GM21528 (cell line): ENCODE results near the gene RC3H2.
"Not testable (repeated sequence)": the region's sequence is repeated elsewhere in the genome, so short reads cannot be mapped to it uniquely, and the experiment has no call there.

Experiments used
- ATAC-seq: cut with Tn5 transposase; IDR thresholded peaks from one replicate; pipeline ENCODE4 v1.9.1; 2021; ENCODE audit warnings: mild to moderate bottlenecking, moderate library complexity; ENCODE audit not compliant: unreplicated experiment, low FRiP score

Gene RC3H2

DNA sequence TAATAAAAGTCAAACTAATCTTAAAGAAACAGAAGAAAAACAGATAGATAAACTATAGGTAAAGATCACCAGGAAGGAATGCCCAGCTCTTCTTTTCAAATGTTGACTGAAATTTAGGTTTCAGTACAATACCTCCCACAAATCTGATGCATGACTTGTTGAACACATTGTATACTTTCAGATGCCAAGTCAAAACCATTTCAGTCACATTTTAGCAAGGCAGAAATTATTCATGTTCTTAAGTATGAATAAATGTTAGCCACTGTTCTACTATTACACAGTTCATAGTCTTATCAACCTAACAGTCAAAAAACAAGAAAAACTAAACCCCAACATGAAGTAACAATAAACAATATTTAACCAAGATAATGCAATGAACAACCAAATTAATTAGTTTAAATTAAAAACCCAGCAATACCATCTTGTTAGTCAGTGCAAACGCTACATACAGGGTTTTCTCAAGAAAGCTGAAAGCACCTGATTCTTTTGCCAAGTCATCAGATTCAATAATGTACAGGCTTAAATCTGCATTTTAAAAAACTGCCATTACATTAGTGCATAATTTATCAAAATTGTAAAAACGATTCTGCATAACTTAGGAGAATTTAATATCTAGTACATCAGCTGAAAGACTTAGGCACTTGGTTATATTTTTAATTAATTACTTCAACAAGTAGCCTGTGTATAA, 56.8 kb downstream of the RC3H2 start:
- no peak for ATAC-seq

DNA sequence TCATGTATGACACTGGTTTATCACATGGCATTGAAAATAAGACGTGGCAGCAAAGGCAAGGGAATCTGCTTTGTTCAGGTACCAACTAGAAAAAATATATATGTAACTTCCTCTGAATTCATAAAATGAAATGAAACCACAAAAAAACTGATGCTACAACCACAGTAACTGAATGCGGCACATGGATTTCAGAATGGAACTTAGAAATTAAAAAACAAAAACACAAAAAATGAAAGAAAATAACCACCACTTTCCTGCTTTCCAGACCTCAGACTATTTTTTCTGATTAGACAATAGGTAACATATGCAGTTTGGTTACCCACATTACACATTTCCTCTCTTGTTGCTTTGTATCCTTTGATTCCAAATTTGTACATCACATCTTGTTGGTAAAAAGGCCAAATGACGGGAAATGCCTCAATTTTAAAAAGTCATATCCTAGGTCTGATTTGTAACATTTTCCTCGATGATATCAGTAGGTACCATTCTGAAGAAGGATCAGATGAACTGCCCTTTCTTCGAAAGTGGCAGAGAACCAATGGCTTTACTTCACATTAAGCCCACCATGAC, 58.7 kb downstream of the RC3H2 start:
- no peak for ATAC-seq

DNA sequence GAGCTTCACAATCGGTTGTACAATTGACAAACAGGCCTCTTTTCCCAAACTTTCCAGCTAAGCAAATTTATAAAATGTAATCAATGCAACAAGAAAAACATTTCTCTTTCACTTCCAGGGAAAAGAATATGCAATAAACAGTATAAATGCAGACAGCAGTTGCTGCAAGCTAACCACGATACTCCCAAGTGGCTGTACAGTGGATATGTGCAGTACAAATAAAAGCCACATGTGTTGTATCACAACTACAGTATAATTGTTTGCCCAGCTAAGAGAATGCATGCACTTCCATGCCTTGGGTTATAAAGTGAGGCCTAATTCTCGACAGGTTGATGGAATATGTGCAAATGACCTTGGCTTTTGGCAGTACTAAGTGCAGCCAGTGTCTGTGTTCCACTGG, 60.0 kb downstream of the RC3H2 start:
- no peak for ATAC-seq

DNA sequence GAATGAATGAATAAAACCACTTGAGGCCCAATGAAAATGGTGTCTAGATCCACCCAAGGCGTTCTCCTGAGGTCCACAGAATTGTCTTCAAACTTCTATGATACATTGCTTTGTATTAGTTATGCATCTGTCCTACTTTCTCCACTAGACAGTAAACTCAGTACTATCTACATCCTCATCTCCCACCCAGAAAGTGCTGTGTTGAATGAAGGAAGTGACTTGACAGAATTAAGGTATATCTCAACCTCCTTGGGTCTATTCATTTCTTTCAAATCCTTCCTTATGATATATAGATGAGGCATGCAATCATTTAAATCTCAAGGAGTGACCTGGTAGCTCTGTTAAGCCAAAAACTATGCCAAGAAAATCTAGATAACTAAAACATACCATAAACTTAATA, 61.0 kb downstream of the RC3H2 start:
- ATAC-seq = no peak

DNA sequence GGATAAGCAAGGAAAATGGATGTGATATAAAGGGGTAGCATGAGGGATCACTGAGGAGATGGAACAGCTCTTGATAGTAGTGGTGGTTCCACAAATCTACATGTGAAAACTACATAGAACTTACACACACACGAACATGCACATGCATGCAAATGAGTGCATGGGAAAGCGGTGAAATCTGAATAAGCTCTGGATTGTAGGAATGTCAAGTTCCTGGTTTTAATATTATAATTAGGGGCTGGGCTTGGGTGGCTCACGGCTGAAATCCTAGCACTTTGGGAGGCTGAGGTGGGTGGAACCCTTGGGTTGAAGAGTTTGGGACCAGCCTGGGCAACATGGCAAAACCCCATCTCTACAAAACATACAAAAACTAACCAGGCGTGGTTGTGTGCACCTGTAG, 63.7 kb downstream of the RC3H2 start:
- no peak for ATAC-seq

DNA sequence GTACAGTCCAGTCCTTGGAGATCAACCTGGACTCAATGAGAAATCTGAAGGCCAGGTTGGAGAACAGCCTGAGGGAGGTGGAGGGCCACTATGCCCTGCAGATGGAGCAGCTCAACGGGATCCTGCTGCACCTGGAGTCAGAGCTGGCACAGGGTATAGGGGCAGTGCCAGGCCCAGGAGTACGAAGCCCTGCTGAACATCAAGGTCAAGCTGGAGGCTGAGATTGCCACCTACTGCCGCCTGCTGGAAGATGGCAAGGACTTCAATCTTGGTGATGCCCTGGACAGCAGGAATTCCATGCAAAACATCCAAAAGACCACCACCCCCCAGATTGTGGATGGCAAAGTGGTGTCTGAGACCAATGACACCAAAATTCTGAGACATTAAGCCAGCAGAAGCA, 66.7 kb downstream of the RC3H2 start:
- not testable (repeated sequence) for ATAC-seq

DNA sequence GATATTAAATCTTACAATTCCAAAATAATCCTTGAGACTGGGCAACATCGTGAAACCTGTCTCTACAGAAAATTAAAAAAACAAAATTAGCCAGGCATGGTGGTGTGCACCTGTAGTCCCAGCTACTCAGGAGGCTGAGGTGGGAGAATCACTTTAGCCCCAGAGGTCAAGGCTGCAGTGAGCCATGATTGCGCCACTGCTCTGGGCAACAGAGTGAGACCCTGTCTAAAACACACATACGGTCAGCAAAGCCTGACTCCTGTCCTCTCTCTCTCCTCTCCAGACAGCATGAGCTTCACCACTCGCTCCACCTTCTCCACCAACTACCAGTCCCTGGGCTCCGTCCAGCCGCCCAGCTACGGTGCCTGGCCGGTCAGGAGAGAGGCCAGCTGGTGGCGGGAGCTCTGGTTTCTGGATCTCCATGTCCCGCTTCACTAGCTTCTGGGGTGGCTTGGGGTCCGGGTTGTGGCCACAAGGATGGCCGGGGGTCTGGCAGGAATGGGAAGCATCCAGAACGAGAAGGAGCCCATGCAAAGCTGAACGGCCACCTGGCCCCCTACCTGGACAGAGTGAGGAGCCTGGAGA, 67.8 kb downstream of the RC3H2 start:
- no peak for ATAC-seq

DNA sequence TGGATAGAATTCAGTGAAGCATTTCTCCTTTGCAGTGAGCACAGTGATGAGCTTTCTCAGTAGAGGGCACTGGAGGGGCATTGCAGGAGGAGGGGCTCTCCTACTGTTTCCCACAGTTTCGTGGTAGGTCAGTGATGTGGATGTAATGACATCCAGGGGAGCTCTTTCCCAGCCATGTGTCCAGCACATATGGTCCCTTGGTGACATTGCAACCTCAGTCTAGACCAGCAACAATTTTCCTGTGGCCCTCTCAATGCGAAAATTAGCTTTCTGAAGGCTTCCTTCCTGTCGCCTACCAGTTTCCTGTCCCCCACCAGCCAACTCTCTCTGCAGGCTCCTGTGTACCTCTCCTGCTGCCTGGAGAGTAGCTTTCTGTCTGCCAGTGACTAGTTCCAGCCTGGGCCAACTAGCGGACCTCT, 69.8 kb downstream of the RC3H2 start:
- ATAC-seq = no peak

DNA sequence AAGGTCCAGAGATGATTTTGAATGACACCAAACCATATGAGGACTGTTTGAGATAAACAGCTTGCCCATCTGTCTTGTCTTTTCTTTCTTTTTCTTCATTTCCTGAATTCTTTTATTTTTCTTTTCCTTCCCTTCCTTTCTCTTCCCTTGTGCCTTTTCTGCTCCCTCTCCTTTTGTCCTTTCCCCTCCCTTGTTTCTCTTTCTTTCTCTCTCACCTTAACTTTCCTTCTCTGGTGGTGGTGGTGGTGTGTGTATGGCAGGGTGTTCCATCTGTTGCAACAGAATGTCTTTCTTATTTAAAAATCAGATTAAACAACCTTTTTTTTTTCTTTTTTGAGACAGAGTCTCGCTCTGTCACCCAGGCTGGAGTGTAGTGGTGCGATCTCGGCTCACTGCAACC, 73.0 kb downstream of the RC3H2 start:
- ATAC-seq = no peak

DNA sequence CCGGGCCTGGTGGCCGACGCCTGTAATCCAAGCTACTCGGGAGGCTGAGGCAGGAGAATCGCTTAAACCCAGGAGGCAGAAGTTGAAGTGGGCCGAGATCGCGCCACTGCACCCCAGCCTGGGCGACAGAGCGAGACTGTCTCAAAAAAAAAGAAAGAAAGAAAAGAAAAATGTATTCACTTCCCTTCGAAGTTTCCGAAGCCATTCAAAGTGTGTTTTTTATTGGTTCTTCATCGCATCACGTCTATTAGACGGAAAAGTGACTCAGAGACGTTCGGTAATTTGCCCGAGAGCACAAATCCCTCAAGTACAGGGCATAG, 76.2 kb downstream of the RC3H2 start:
- not testable (repeated sequence) for ATAC-seq

DNA sequence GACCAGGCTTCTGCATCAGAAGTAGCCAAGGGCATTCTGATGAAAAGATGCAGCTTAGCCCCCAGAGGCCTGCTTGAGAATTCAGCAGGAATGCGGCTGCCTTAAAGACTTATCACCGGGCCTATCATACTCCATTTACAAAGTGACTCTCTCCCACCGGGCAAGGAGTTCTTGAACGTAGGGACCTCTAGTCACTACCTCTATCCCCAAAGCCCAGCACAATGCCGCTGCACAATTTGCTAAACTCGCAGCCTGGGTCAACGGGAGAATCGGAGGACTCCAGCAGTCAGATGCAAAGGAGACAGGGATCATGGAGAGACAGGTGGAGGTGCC, 77.4 kb downstream of the RC3H2 start:
- ATAC-seq = peak; percentile 12

DNA sequence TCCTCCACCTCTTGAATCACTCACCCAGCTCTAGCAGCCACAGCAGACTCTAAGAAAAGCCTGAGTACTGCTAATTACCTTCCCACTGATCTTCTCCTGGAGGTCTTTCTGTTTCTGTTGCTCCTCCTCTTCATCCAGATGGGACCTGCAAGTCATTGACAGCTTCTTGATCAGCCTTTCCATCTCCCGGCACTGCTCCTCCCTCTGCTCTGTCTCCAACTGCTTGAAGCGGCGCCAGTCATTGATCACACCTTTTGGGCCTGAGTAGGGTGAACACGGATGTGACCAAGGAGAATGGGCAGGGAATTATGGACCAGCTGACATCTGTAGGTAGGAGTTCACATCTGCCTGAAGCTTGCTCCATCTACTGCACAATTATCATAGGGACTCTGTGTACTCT, 82.2 kb downstream of the RC3H2 start:
- ATAC-seq = no peak

DNA sequence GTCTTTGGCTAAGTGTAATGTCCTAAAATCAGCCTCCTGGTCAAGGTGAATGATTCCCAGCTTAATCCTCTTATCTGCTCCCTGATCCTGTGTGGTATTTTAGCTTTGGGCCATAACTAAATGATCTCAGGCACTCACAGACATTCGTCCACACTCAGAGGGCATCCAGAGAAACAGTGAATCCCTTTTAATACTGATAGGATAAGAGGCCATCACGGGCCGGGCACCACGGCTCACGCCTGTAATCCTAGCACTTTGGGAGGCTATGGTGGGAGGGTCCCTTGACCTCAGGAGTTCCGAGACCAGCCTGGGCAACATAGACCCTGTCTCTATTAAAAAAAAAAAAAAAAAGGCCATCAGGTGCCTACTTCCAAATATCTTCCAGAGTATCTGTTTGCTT, 83.1 kb downstream of the RC3H2 start:
- no peak for ATAC-seq

DNA sequence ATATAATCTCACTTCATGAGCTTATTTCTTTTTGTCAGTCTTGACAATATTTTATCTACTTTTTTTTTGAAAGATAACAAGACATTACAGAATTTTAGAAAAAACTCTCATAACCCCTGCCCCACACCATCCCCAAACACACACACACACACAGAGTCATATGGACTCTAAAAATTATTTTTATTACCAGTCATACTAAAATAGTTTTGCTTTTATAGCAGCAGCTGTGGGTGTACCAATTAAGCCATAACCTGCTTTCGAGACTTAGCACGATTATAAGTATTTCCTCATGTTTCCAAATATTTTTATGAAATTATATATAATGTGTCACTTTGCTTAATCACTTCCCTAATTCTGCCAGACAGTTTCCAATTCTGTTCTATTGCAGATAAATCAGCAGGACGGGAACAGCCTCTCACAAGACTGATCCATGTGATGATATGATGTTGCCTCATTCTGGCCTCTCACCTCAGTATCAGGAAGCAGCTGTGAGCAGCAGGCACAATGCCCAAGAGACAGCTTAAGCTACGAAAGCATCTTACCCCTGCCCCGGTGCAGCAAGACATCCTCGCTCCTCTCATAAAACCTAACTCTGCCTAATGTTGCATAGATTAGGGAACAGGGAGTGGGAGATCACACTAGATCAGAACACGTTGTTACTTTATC, 83.7 kb downstream of the RC3H2 start:
- ATAC-seq = no peak

DNA sequence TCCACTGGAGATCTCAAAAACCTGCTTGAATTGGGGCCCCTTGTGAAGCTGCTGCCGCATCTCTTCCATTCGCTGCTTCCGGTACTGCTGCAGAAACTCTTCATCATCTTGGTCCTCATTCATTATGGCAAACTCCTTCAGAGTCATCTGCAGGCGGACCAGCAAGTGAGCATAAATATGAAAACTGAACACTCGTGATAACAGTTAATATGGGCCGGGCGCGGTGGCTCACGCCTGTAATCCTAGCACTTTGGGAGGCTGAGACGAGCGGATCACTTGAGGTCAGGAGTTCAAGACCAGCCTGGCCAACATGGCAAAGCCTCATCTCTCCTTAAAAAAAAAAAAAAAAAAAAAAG, 84.7 kb downstream of the RC3H2 start:
- no peak for ATAC-seq

DNA sequence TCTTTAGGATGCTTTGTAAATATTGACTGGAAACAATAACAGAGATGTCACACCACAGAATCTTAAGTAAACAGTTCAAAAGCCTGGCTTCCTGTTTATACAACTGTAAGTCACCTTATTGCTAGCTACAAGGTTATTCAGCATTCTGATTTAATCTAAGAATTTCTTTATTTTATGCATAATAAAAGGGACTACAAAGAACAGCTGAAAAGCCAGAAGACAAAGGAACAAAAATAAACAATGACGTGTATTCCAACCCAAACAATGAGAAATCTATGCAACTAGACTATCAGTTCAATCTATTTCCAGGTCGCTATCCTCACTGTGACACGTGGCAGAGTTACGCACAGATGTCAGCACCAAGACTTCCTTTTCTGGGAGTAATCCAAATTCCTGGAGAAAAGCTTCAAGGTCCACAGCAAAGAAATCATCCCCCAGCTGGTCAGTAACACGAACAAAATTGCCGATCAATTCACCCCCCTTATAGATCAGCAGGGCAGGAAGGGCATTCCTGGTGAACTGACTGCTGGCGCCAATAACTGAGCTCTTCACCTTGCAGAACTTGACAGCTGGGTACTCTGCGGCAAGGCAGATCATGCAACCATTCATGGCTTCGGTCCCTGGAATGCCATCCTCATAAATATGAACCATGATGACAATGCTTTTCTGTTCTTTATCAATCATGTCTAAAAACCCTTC, 85.2 kb downstream of the RC3H2 start:
- no peak for ATAC-seq

DNA sequence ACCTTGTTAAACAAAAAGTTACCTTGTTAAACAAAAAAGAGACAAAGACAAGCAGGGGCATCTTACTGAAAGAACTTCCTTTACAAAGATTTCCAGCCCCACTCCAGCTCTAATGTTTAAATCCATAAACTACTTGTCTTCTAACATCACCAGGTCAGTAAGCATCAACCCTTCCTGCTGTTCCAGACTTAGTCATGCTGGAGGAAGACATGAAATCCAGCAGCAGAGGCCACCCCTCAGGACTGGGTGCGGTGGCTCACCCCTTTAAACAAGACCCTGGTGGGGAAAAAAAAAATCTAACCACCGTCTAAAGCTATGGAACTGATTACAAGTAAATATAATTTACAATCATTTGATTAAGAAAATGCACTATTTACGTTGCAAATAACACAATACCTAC, 85.8 kb downstream of the RC3H2 start:
- no peak for ATAC-seq

DNA sequence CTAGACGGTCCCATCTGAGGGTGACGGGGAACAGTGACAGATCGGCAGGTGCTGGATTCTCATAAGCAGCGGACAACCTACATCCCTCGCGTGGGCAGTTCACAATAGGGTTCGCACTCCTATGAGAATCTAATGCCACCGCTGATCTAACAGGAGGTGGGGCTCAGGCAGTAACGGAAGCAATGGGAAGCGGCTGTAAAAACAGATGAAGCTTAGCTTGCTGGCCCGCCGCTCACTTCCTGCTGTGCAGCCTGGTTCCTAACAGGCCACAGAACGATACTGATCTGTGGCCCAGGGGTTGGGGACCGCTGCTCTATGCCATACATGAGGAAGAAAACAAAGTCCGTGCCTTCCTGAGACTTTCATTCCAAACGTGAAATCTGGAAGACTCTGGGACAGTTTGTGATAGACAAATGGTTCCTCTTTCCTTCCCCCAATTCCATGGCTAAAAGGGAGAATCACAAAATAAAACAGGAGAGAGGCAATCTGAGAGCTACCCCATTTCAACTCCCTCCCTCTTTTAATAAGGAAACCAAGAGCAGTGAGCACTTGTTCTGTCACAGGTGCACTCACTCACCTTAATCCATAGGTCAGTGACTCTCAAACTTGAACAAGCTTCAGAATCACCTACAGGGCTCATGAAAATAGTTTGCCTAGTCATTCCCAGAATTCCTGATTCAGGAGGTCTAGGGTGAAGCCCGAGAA, 88.8 kb downstream of the RC3H2 start:
- no peak for ATAC-seq

DNA sequence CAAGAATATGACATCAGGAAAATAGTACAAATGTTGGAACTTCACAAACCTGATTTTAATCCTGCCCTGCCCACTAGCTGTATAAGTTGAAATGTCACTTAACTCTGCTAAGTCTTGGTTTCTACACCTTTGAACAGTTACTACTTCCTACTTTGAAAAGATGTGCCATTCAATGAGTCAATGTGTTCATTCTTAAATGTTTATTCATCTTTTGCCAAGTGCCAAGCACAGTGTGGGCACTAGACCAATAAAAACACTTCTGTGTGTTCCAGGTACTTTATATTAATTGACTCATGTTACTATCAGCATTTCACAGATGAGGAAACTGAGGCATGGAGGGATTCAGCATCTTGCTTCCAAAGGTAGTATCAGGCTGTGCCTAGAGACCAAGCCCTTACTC, 89.6 kb downstream of the RC3H2 start:
- ATAC-seq = no peak

DNA sequence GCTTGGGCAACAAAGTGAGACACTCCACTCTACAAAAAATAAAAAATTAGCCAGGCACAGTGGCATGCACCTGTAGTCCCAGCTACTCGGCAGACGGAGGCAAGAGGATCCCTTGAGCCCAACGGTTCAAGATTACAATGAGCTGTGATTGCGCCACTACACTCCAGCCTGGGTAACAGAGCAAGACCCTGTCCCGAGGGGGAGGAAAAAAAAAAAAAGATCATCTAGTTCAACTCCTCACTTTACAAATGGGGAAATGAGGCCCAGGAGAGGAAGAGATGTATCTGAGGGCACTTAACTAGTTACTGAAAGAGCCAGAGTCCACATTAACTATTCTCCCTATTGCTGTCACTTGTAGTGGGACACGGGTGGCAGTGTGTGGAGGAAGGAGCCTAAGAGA, 90.6 kb downstream of the RC3H2 start:
- ATAC-seq = no peak

DNA sequence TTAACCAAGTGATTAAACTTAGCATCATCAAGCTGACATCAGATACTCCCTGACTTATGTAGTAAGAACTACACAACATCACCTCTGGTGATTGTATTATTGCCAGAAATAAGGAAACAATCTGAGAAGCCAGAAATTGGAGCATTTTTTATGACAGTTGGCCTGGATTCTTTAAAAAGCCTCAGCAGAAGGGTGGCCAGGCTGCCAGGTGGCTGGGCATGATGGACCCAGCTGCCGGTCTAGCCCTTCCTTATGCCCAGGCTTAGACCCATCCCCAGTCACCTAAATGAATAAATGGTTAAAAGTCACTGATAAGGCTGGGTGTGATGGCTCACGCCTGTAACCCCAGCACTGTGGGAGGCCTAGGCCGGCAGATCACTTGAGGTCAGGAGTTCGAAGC, 92.4 kb downstream of the RC3H2 start:
- ATAC-seq = no peak
